ENCODE data around the gene UST.

DNA sequence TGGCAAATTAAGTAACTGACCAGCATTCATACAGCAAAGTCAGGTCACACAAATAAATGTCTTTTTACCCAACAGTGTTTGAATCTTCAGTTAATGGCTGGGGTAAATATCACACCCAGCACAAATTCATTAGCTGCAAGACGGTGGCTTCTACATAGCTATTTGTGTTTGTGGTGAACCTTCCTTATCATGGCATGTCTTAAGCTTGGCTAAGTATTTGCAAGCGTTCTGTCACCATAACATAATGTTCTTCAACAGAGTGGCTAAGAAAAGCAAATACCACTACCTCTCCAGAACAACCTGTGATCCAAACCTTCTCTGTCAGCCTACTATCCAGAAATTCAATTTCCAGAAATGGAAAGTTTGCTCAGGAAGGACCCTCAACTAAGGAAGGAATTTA is 315.1 kb downstream of the UST start:
- TF ChIP-seq, protein P1, sequence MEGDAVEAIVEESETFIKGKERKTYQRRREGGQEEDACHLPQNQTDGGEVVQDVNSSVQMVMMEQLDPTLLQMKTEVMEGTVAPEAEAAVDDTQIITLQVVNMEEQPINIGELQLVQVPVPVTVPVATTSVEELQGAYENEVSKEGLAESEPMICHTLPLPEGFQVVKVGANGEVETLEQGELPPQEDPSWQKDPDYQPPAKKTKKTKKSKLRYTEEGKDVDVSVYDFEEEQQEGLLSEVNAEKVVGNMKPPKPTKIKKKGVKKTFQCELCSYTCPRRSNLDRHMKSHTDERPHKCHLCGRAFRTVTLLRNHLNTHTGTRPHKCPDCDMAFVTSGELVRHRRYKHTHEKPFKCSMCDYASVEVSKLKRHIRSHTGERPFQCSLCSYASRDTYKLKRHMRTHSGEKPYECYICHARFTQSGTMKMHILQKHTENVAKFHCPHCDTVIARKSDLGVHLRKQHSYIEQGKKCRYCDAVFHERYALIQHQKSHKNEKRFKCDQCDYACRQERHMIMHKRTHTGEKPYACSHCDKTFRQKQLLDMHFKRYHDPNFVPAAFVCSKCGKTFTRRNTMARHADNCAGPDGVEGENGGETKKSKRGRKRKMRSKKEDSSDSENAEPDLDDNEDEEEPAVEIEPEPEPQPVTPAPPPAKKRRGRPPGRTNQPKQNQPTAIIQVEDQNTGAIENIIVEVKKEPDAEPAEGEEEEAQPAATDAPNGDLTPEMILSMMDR (conservative IDR thresholded peaks at IDR 0.05): no peak
- no peak for TF ChIP-seq ZFX (IDR thresholded peaks at IDR 0.05)

Measured in C4-2B (cell line).